ENCODE data around the gene RHOXF1. TPM values are rescaled to one million over a fixed set of nuclear protein-coding genes. Genes with fewer than 3 reads are reported as not detected.

Gene RHOXF1
- total and polyA plus RNA-seq, 2 of the 8 experiments (the other 6 are each of a cell fraction or from before 2014, with no cell fraction given), result not detected

GRCh38 chrX:120109378-120109777, 6.3 kb downstream of the RHOXF1 start (continued):
- TF ChIP-seq ATF2 (IDR thresholded peaks at IDR 0.05; ENCODE audit: low read length), result no peak
- TF ChIP-seq CHD7 (IDR thresholded peaks at IDR 0.05; ENCODE audit: insufficient replicate concordance, low read length), result no peak
- TF ChIP-seq E2F6 (IDR thresholded peaks at IDR 0.05), result no peak
- no peak for TF ChIP-seq TEAD4 (IDR thresholded peaks at IDR 0.05; ENCODE audit: low read depth, low read length)
- no peak for TF ChIP-seq JUND (IDR thresholded peaks at IDR 0.05; ENCODE audit: low read length)
